Stimulated activated CD8-positive, alpha-beta memory T cell treated with anti-CD3 and anti-CD28 coated beads, Interleukin-15, amount 100 ng/mL, for 1 hour (primary cell): Measurements from ENCODE around the gene PDXP.
"Not testable (repeated sequence)": the region's sequence is repeated elsewhere in the genome, so short reads cannot be mapped to it uniquely, and the experiment has no call there.

Source experiments
- DNase-seq: peaks from one replicate; pipeline ENCODE4 v3.0.0-alpha.2; 2020; ENCODE audit warnings: low read depth

Gene PDXP

GRCh38 chr22:37658133-37659065 is at the start of gene PDXP:
Gene PDXP (plus strand): TSS chr22:37658723. CDS start chr22:37658783, 60 bp downstream.
- peak; percentile 93 for DNase-seq

GRCh38 chr22:37609240-37610152 is 49.0 kb upstream of the PDXP start:
- DNase-seq = no peak

GRCh38 chr22:37610153-37610475 is 48.4 kb upstream of the PDXP start:
- DNase-seq = not testable (repeated sequence)

GRCh38 chr22:37610480-37611129 is 47.9 kb upstream of the PDXP start:
- DNase-seq = no peak

- no peak for DNase-seq
These were observed 47.3 kb upstream of the PDXP start for GRCh38 chr22:37611207-37611606.

- no peak for DNase-seq
These were observed 42.1 kb upstream of the PDXP start for GRCh38 chr22:37616201-37617083.

- no peak for DNase-seq
These were observed 41.1 kb upstream of the PDXP start for GRCh38 chr22:37617431-37617830.

- no peak for DNase-seq
These were observed 40.4 kb upstream of the PDXP start for GRCh38 chr22:37618072-37618656.

- no peak for DNase-seq
These were observed 39.8 kb upstream of the PDXP start for GRCh38 chr22:37618674-37619073.

GRCh38 chr22:37619991-37620390 is 38.5 kb upstream of the PDXP start:
- DNase-seq = no peak

- no peak for DNase-seq
These were observed 37.1 kb upstream of the PDXP start for GRCh38 chr22:37621352-37621860.

GRCh38 chr22:37623075-37624016 is 35.2 kb upstream of the PDXP start:
- peak; percentile 67 for DNase-seq

- no peak for DNase-seq
These were observed 34.5 kb upstream of the PDXP start for GRCh38 chr22:37624017-37624365.

GRCh38 chr22:37624876-37625275 is 33.6 kb upstream of the PDXP start:
- no peak for DNase-seq

- DNase-seq = no peak
These were observed 32.8 kb upstream of the PDXP start for GRCh38 chr22:37625737-37626136.

GRCh38 chr22:37626144-37626543 is 32.4 kb upstream of the PDXP start:
- DNase-seq = no peak

- no peak for DNase-seq
These were observed 31.9 kb upstream of the PDXP start for GRCh38 chr22:37626556-37627075.

- DNase-seq = no peak
These were observed 31.4 kb upstream of the PDXP start for GRCh38 chr22:37627121-37627520.

GRCh38 chr22:37627545-37627944 is 31.0 kb upstream of the PDXP start:
- DNase-seq = no peak
